H1 (cell line): Measurements from ENCODE around the gene IFT81. TPM values are rescaled to one million over a fixed set of nuclear protein-coding genes. Genes with fewer than 3 reads are reported as not detected.
A peak's percentile ranks its signal among the peaks of the same experiment; 100 is the strongest.

Source experiments
- CTCF ChIA-PET: fragments of 300-600 bp; sonication (Branson Sonifier 250); formaldehyde crosslinking; loops from one replicate; lab custom pipeline; 2021; ENCODE audit not compliant: partially characterized antibody; lab: Charles Lee
- POLR2A ChIA-PET: fragments of 300-600 bp; sonication (Branson Sonifier 250); formaldehyde crosslinking; loops from one replicate; lab custom pipeline; 2021; ENCODE audit warnings: inconsistent platforms; ENCODE audit not compliant: partially characterized antibody; lab: Charles Lee
- DNase-seq, 2 experiments: peaks; one replicate each; pipeline versions ENCODE4 v3.0.0 to v3.0.0-alpha.2; 2010 to 2022; ENCODE audit warnings: low spot score in 2 of 2, low read depth in 1 of 2, mixed read lengths in 1 of 2
- FAIRE-seq: peaks from 2 replicates; lab custom pipeline; 2011; peaks lifted over from hg19 to GRCh38; lab: Jason Lieb, UNC
- H2AFZ ChIP-seq: 2 replicates; pipeline ENCODE4 v1.8.1; 2012; ENCODE audit warnings: low read length, inconsistent platforms
- H2AK5ac ChIP-seq: 2 replicates; pipeline ENCODE4 v1.6.1; 2013; ENCODE audit warnings: low read depth, low read length
- H2BK120ac ChIP-seq: replicated peaks from 2 replicates; pipeline ENCODE3; 2013; ENCODE audit warnings: low read depth, low read length, inconsistent platforms
- H2BK12ac ChIP-seq: 2 replicates; pipeline ENCODE4 v1.6.1; 2013; ENCODE audit warnings: low read depth, low read length
- H2BK15ac ChIP-seq: 2 replicates; pipeline ENCODE4 v1.6.1; 2013; ENCODE audit warnings: low read length
- H2BK20ac ChIP-seq: 2 replicates; pipeline ENCODE4 v1.6.1; 2013; ENCODE audit warnings: low read length
- H2BK5ac ChIP-seq: 2 replicates; pipeline ENCODE4 v1.6.1; 2013; ENCODE audit warnings: low read depth, low read length
- H3K14ac ChIP-seq: 2 replicates; pipeline ENCODE4 v1.6.1; 2013; ENCODE audit warnings: inconsistent platforms; ENCODE audit not compliant: insufficient read length
- H3K18ac ChIP-seq: 2 replicates; pipeline ENCODE4 v1.6.1; 2013; ENCODE audit warnings: low read length; ENCODE audit errors: extremely low read depth
- H3K23ac ChIP-seq: 2 replicates; pipeline ENCODE4 v1.6.1; 2013; ENCODE audit warnings: inconsistent platforms; ENCODE audit not compliant: insufficient read length
- H3K23me2 ChIP-seq: 2 replicates; pipeline ENCODE4 v1.6.1; 2013; ENCODE audit warnings: low read depth, low read length
- H3K27ac ChIP-seq: 2 replicates; pipeline ENCODE4 v1.6.1; 2011; ENCODE audit warnings: low read depth, low read length, inconsistent platforms
- H3K27me3 ChIP-seq, 4 experiments: replicated peaks in 1 of 4; 1 replicate in 1 of 4; 2 replicates in 3 of 4; pipeline versions ENCODE4 v1.6.1 to v1.8.1; 2011 to 2013; ENCODE audit warnings: low read length in 3 of 4, mild to moderate bottlenecking in 3 of 4, inconsistent platforms in 2 of 4, mixed read lengths in 2 of 4, moderate library complexity in 1 of 4; ENCODE audit not compliant: control insufficient read depth in 3 of 4, insufficient read depth in 3 of 4; ENCODE audit errors: extremely low read depth in 1 of 4
- H3K36me3 ChIP-seq, 4 experiments: 2 replicates each; pipeline versions ENCODE4 v1.6.1 to v1.8.1; 2011 to 2013; ENCODE audit warnings: mild to moderate bottlenecking in 4 of 4, low read length in 3 of 4, moderate library complexity in 2 of 4, control low read depth in 1 of 4, inconsistent platforms in 1 of 4; ENCODE audit not compliant: insufficient read depth in 4 of 4, control insufficient read depth in 2 of 4
- H3K4ac ChIP-seq: replicated peaks from 2 replicates; pipeline ENCODE3; 2013; ENCODE audit warnings: low read length, low read depth, mixed read lengths, inconsistent platforms; ENCODE audit not compliant: insufficient read length
- H3K4me1 ChIP-seq, 4 experiments: replicated peaks in 1 of 4; 1 replicate in 1 of 4; 2 replicates in 3 of 4; pipeline versions ENCODE4 v1.6.1 to v1.8.1; 2011 to 2013; ENCODE audit warnings: low read length in 3 of 4, inconsistent platforms in 2 of 4, mixed read lengths in 1 of 4; ENCODE audit not compliant: insufficient read depth in 4 of 4, control insufficient read depth in 3 of 4
- H3K4me2 ChIP-seq, 2 experiments: 2 replicates each; pipeline versions ENCODE4 v1.6.1 to v1.8.1; 2011 to 2013; ENCODE audit warnings: low read depth in 2 of 2, low read length in 2 of 2, control low read depth in 1 of 2, inconsistent platforms in 1 of 2, mild to moderate bottlenecking in 1 of 2; ENCODE audit not compliant: insufficient read depth in 1 of 2
- H3K4me3 ChIP-seq, 4 experiments: fragments of 200-600, 300-600 bp in 1 of 4; sonication (generic), shearing (Covaris generic), sonication (Bioruptor Twin) in 1 of 4; 2 replicates each; pipeline versions ENCODE4 v1.5.1 to v1.8.1; 2011 to 2016; ENCODE audit warnings: low read length in 4 of 4, low read depth in 3 of 4, control low read depth in 2 of 4, inconsistent platforms in 2 of 4, mild to moderate bottlenecking in 2 of 4, mixed read lengths in 1 of 4, moderate library complexity in 1 of 4; ENCODE audit not compliant: insufficient read depth in 2 of 4; ENCODE audit errors: extremely low read depth in 1 of 4
- H3K56ac ChIP-seq: replicated peaks from 2 replicates; pipeline ENCODE3; 2013; ENCODE audit warnings: low read depth, mild to moderate bottlenecking, mixed read lengths, low read length, inconsistent platforms; ENCODE audit not compliant: insufficient read length
- H3K79me1 ChIP-seq: 2 replicates; pipeline ENCODE4 v1.6.1; 2013; ENCODE audit warnings: low read depth, low read length, control low read depth
- H3K79me2 ChIP-seq, 2 experiments: 2 replicates each; pipeline versions ENCODE4 v1.6.1 to v1.8.1; 2012 to 2013; ENCODE audit warnings: low read length in 2 of 2, mild to moderate bottlenecking in 2 of 2, inconsistent platforms in 1 of 2; ENCODE audit not compliant: insufficient read depth in 2 of 2, control insufficient read depth in 1 of 2
- H3K9ac ChIP-seq, 4 experiments: replicated peaks in 1 of 4; 1 replicate in 1 of 4; 2 replicates in 3 of 4; pipeline versions ENCODE4 v1.6.1 to v1.8.1; 2011 to 2013; ENCODE audit warnings: low read depth in 3 of 4, low read length in 3 of 4, control low read depth in 2 of 4, mild to moderate bottlenecking in 2 of 4, moderate library complexity in 2 of 4, inconsistent platforms in 1 of 4; ENCODE audit errors: extremely low read depth in 1 of 4
- H3K9me3 ChIP-seq, 2 experiments: 2 replicates each; pipeline versions ENCODE4 v1.6.1 to v1.8.1; 2012 to 2013; ENCODE audit warnings: mild to moderate bottlenecking in 2 of 2, moderate library complexity in 2 of 2, control low read depth in 1 of 2, inconsistent platforms in 1 of 2, low read depth in 1 of 2, low read length in 1 of 2, mixed read lengths in 1 of 2; ENCODE audit not compliant: insufficient read depth in 2 of 2
- H4K20me1 ChIP-seq, 2 experiments: replicated peaks in 1 of 2; 2 replicates each; pipeline versions ENCODE3 to v1.8.1; 2011 to 2013; ENCODE audit warnings: inconsistent platforms in 2 of 2, low read length in 2 of 2, mild to moderate bottlenecking in 1 of 2; ENCODE audit not compliant: insufficient read depth in 2 of 2, control insufficient read depth in 1 of 2
- H4K5ac ChIP-seq: 2 replicates; pipeline ENCODE4 v1.6.1; 2013; ENCODE audit warnings: low read length, low read depth, mixed read lengths, inconsistent platforms; ENCODE audit not compliant: insufficient read length
- H4K8ac ChIP-seq: 2 replicates; pipeline ENCODE4 v1.8.0; 2013; ENCODE audit warnings: mild to moderate bottlenecking, moderate library complexity, low read length, inconsistent platforms; ENCODE audit not compliant: insufficient read depth; ENCODE audit errors: extremely low read depth
- H4K91ac ChIP-seq: replicated peaks from 2 replicates; pipeline ENCODE3; 2013; ENCODE audit warnings: low read length, mixed read lengths, inconsistent platforms; ENCODE audit not compliant: insufficient read length
- BCL11A ChIP-seq, 2 experiments: IDR thresholded peaks; one replicate each; pipeline ENCODE4 v1.6.1; 2011; ENCODE audit warnings: low read depth in 2 of 2, low read length in 2 of 2, mild to moderate bottlenecking in 2 of 2
- CTBP2 ChIP-seq: IDR thresholded peaks from 2 replicates; pipeline ENCODE4 v1.7.0; 2011; ENCODE audit warnings: borderline replicate concordance, mild to moderate bottlenecking, moderate library complexity, mixed read lengths, low read length; ENCODE audit not compliant: insufficient read depth, insufficient read length
- FOSL1 ChIP-seq: IDR thresholded peaks from 2 replicates; pipeline ENCODE4 v1.6.1; 2011; ENCODE audit warnings: mild to moderate bottlenecking, low read depth, low read length, moderate library complexity; ENCODE audit not compliant: insufficient read depth
- JUN ChIP-seq: IDR thresholded peaks from 2 replicates; pipeline ENCODE4 v1.6.1; 2011; ENCODE audit warnings: low read depth, mild to moderate bottlenecking, improper control_type of control experiment, low read length
- KDM4A ChIP-seq: IDR thresholded peaks from one replicate; pipeline ENCODE4 v1.7.1; 2012; ENCODE audit warnings: low read depth, mild to moderate bottlenecking, moderate library complexity, low read length, inconsistent platforms; ENCODE audit not compliant: severe bottlenecking
- KDM5A ChIP-seq: fragments of 200-600 bp; IDR thresholded peaks from 2 replicates; pipeline ENCODE4 v1.7.1; 2012; ENCODE audit warnings: mild to moderate bottlenecking, low read length, inconsistent platforms, mixed read lengths
- POLR2AphosphoS5 ChIP-seq: IDR thresholded peaks from 2 replicates; pipeline ENCODE4 v1.6.1; 2011; ENCODE audit warnings: low read depth, low read length
- RNF2 ChIP-seq: fragments of 200-900, 300-1000 bp; sonication (generic); IDR thresholded peaks from 2 replicates; pipeline ENCODE4 v1.7.1; 2016; ENCODE audit warnings: borderline replicate concordance, low read depth, mild to moderate bottlenecking, antibody characterized with exemption, low read length; ENCODE audit not compliant: poor library complexity, severe bottlenecking; ENCODE audit errors: missing control alignments
- SIRT6 ChIP-seq: IDR thresholded peaks from one replicate; pipeline ENCODE4 v1.7.1; 2012; ENCODE audit warnings: low read length, inconsistent platforms
- SIX5 ChIP-seq: IDR thresholded peaks from 2 replicates; pipeline ENCODE4 v1.6.1; 2011; ENCODE audit warnings: mild to moderate bottlenecking, low read depth, low read length
- SP1 ChIP-seq: IDR thresholded peaks from 2 replicates; pipeline ENCODE4 v1.6.1; 2011; ENCODE audit warnings: low read depth, low read length
- TAF1 ChIP-seq: IDR thresholded peaks from 2 replicates; pipeline ENCODE4 v1.6.1; 2011; ENCODE audit warnings: mild to moderate bottlenecking, low read depth, low read length
- TCF12 ChIP-seq: IDR thresholded peaks from 2 replicates; pipeline ENCODE4 v1.6.1; 2011; ENCODE audit warnings: low read depth, mild to moderate bottlenecking, low read length
- WGBS, 2 experiments: shearing (Covaris generic) in 1 of 2; methylation state at CpG; one replicate each; pipeline versions ENCODE4 v1.1.6 to v1.1.7; 2013 to 2015; ENCODE audit warnings: low lambda C conversion rate in 2 of 2, mixed read lengths in 2 of 2, inconsistent platforms in 1 of 2, low coverage in 1 of 2, missing lambda C conversion rate in 1 of 2; ENCODE audit not compliant: insufficient replicate concordance in 2 of 2, insufficient coverage in 1 of 2, insufficient read length in 1 of 2; ENCODE audit errors: extremely low coverage in 1 of 2, missing lambda C conversion rate in 1 of 2; 5-methylcytosine and 5-hydroxymethylcytosine counted together
- polyA plus RNA-seq, 7 experiments: library from polyadenylated mRNA; depleted of rRNA in 3 of 7; stranded (reverse) in 5 of 7; unstranded in 2 of 7; fragments of >200 nt in 5 of 7; fragments of 200-250 nt in 2 of 7; gene quantifications; 1 replicate in 5 of 7; 2 replicates in 1 of 7; 4 replicates in 1 of 7; pipeline versions ENCODE4 v1.2.1 to v1.2.3, GENCODE V29; 2011 to 2013; ENCODE audit warnings: missing spikeins in 2 of 7, mixed read lengths in 2 of 7
- total RNA-seq: library from RNA; stranded (reverse); fragmentation: NEBNext Ultra II Directional; extraction: Animal tissue kit (Norgen Biotek cat#: 25700); gene quantifications from 2 replicates; pipeline ENCODE4 v1.2.1, GENCODE V29; 2021

Gene IFT81
- total and polyA plus RNA-seq, 2 of the 8 experiments (the other 6 are each of a cell fraction or from before 2014, with no cell fraction given): 4.1 to 14.5 TPM

DNA sequence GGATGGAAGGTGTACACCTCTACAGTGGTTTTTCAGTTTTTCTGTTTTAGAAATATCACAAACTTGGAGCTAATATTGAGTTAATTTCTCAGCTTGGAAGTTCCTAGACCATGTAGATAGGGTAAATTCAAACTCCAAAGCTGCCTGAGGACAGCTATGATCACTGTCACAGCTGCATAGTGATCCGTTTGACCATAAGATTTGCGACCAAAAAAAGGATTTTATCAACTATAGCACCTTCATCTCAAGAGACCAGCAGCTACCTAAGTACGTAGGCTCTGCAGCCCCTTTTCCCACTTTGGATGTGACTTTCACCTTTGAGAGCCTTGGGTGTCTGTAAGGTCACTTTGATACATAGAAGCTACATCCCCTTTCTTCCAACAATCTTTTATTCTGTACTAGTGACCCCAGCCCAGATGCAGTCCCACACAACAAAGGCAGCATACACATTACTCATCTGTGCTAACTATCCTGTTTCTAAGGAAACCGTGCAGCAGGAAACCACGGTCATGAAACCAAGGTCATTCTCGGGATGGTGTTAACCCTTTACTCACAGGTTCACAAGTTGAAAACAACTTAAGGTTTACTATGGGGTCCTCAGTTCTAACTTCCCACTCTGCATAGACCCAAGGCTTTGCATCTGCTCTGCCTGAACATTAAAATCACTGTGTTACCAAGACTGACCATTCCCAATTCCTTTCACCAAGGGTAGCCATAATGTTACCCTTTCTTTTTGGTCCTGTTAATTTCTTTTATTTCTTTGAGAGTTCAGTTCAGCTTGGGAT is 75.4 kb downstream of the IFT81 start:
- no peak overlapping the region for H3K9ac ChIP-seq
- no peak for TF ChIP-seq FOSL1
- no peak for TF ChIP-seq RNF2
- no peak for TF ChIP-seq CTBP2
- TF ChIP-seq SIRT6: no peak
- no peak for TF ChIP-seq SIX5
- TF ChIP-seq TCF12: no peak
- TF ChIP-seq POLR2AphosphoS5: no peak
- TF ChIP-seq KDM4A: no peak
- TF ChIP-seq TAF1: no peak
- no peak for TF ChIP-seq KDM5A
- no peak for TF ChIP-seq JUN
- TF ChIP-seq SP1: no peak
- no peak for TF ChIP-seq BCL11A (IDR thresholded peaks at IDR 0.05; ENCODE audit: low read depth in 2 of 2, low read length in 2 of 2)

More for the DNA sequence above, 75.4 kb downstream of the IFT81 start:
- Histone ChIP-seq H2BK20ac (no peak overlapping the region), H3K4me2 (peak overlapping the region; percentile 5 to 24; a peak in 3 of 4 replicates), H4K8ac (no peak overlapping the region), H2AK5ac (no peak overlapping the region), H4K20me1 (no peaks in the 10 kb centered on the region), H2BK120ac (no peak overlapping the region), H2BK12ac (no peak overlapping the region), H3K56ac (no peak overlapping the region), H3K79me2 (no peaks in the 10 kb centered on the region), H3K36me3 (peaks cover 0 to 11% (median 3%) of the 10 kb centered on the region in 4 experiments; a peak in 3 of 8 replicates), H3K4ac (no peak overlapping the region), H3K79me1 (no peaks in the 10 kb centered on the region), H3K4me3 (no peak overlapping the region), H3K9me3 (no peaks in the 10 kb centered on the region), H2AFZ (no peak overlapping the region), H4K5ac (no peak overlapping the region), H3K27me3 (no peaks in the 10 kb centered on the region), H3K27ac (no peak overlapping the region; the same call in 1 of the 2 replicates), H3K14ac (no peak overlapping the region), H3K23me2 (no peaks in the 10 kb centered on the region), H2BK15ac (no peak overlapping the region), H4K91ac (no peak overlapping the region), H2BK5ac (no peak overlapping the region), H3K4me1 (peaks cover 0 to 7% (median 4%) of the 10 kb centered on the region in 4 experiments; a peak in 4 of 7 replicates), H3K23ac (no peak overlapping the region), H3K18ac (no peak overlapping the region)
- CTCF ChIA-PET: interaction anchor here (1.0 to 2.5 kb wide), 4 partner anchors 13 to 98 kb away, joined by 3 to 17 read pairs (median 4); no protein-coding TSS in a partner anchor
- DNase-seq: peak in 1 of 2 experiments; percentile 7
- peak; percentile 86 for FAIRE-seq
- POLR2A ChIA-PET: interaction anchor here (0.6 to 1.4 kb wide), 2 partner anchors 18 to 176 kb away, joined by 4 read pairs; no protein-coding TSS in a partner anchor
- 45% methylated on average over 6 of the region's 6 CpGs; no CpG with 5 or more reads in 1 of the 2 experiments for WGBS, 2 experiments
